GM21423 (cell line): ENCODE data around the gene GLCCI1.
A peak's percentile ranks its signal among the peaks of the same experiment; 100 is the strongest.

Source experiments
- ATAC-seq: cut with Tn5 transposase; IDR thresholded peaks from one replicate; pipeline ENCODE4 v1.9.1; 2021; ENCODE audit warnings: mild to moderate bottlenecking, moderate library complexity; ENCODE audit not compliant: unreplicated experiment

The GLCCI1 gene

GRCh38 chr7:7968544-7969305 lies at the start of gene GLCCI1:
Gene GLCCI1, plus strand, starts transcription at chr7:7968796. Its CDS starts 555 bp downstream, at chr7:7969351.
- peak; percentile 80 for ATAC-seq

GRCh38 chr7:7919449-7919945 lies 49.1 kb upstream of the GLCCI1 start:
- peak; percentile 14 for ATAC-seq

GRCh38 chr7:7920056-7920455 lies 48.5 kb upstream of the GLCCI1 start:
- no peak for ATAC-seq

- peak; percentile 83 for ATAC-seq
Observed at GRCh38 chr7:7920481-7920880, 48.1 kb upstream of the GLCCI1 start.

GRCh38 chr7:7921830-7922229 lies 46.8 kb upstream of the GLCCI1 start:
- ATAC-seq = no peak

- no peak for ATAC-seq
Observed at GRCh38 chr7:7922684-7923385, 45.8 kb upstream of the GLCCI1 start.

GRCh38 chr7:7923818-7924217 lies 44.8 kb upstream of the GLCCI1 start:
- ATAC-seq = no peak

GRCh38 chr7:7924303-7924702 lies 44.3 kb upstream of the GLCCI1 start:
- no peak for ATAC-seq

GRCh38 chr7:7931626-7932025 lies 37.0 kb upstream of the GLCCI1 start:
- ATAC-seq = no peak

- ATAC-seq = no peak
Observed at GRCh38 chr7:7932553-7932952, 36.0 kb upstream of the GLCCI1 start.

GRCh38 chr7:7933915-7934526 lies 34.6 kb upstream of the GLCCI1 start:
- no peak for ATAC-seq

GRCh38 chr7:7934945-7935344 lies 33.7 kb upstream of the GLCCI1 start:
- no peak for ATAC-seq

GRCh38 chr7:7938471-7938870 lies 30.1 kb upstream of the GLCCI1 start:
- no peak for ATAC-seq

- ATAC-seq = no peak
Observed at GRCh38 chr7:7943951-7944350, 24.6 kb upstream of the GLCCI1 start.

- peak; percentile 90 for ATAC-seq
Observed at GRCh38 chr7:7944619-7945282, 23.8 kb upstream of the GLCCI1 start.

- ATAC-seq = no peak
Observed at GRCh38 chr7:7946486-7946885, 22.1 kb upstream of the GLCCI1 start.

GRCh38 chr7:7948232-7948631 lies 20.4 kb upstream of the GLCCI1 start:
- ATAC-seq = no peak

GRCh38 chr7:7953806-7954205 lies 14.8 kb upstream of the GLCCI1 start:
- ATAC-seq = no peak

- no peak for ATAC-seq
Observed at GRCh38 chr7:7956531-7957128, 12.0 kb upstream of the GLCCI1 start.

GRCh38 chr7:7957513-7957912 lies 11.1 kb upstream of the GLCCI1 start:
- ATAC-seq = no peak
